Stimulated activated naive CD4-positive, alpha-beta T cell (primary cell): ENCODE measurements around the gene SLC15A2.

Experiments used
- DNase-seq, 6 experiments: peaks; one replicate each; lab custom pipeline; 2025; lab: John Stamatoyannopoulos, UW

Gene SLC15A2

GRCh38 chr3:121981473-121981872 lies 87.3 kb downstream of the SLC15A2 start:
- DNase-seq = no peak

- DNase-seq = no peak
Observed at GRCh38 chr3:121985846-121986245, 91.6 kb downstream of the SLC15A2 start.

- DNase-seq = no peak
Observed at GRCh38 chr3:121988146-121988545, 93.9 kb downstream of the SLC15A2 start.

- DNase-seq = no peak
Observed at GRCh38 chr3:121989943-121990342, 95.7 kb downstream of the SLC15A2 start.

- no peak for DNase-seq
Observed at GRCh38 chr3:121992601-121993560, 98.7 kb downstream of the SLC15A2 start.
